NCI-H2196 (cell line): ENCODE results near the gene C14orf132.

ENCODE experiments used
- DNase-seq: peaks from one replicate; lab custom pipeline; 2025; ENCODE audit not compliant: unreplicated experiment; lab: John Stamatoyannopoulos, UW

The C14orf132 gene

GRCh38 chr14:96096639-96097610, 57.8 kb downstream of the C14orf132 start:
- no peak for DNase-seq

GRCh38 chr14:96097752-96098151, 58.6 kb downstream of the C14orf132 start:
- no peak for DNase-seq

- DNase-seq = peak; percentile 60
Measured at GRCh38 chr14:96098309-96098998, 59.3 kb downstream of the C14orf132 start.

DNA sequence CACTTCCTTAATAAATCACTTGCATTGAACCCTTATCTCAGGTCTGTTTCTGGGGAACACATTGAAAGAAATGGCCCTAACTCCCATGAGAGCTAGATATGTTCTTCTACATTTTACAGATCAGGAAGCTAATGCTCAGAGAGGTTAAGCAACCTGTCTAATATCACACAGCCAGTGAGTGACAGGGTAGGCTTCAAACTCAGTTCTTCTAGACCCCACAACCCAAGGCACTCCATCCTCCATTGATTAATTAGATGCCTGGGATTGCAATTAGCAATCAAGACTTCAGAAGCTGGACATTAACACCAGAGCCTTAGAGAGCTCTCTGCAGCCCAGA, 59.8 kb downstream of the C14orf132 start:
- DNase-seq = no peak

- peak; percentile 49 for DNase-seq
Measured at GRCh38 chr14:96100161-96101064, 61.3 kb downstream of the C14orf132 start.

DNA sequence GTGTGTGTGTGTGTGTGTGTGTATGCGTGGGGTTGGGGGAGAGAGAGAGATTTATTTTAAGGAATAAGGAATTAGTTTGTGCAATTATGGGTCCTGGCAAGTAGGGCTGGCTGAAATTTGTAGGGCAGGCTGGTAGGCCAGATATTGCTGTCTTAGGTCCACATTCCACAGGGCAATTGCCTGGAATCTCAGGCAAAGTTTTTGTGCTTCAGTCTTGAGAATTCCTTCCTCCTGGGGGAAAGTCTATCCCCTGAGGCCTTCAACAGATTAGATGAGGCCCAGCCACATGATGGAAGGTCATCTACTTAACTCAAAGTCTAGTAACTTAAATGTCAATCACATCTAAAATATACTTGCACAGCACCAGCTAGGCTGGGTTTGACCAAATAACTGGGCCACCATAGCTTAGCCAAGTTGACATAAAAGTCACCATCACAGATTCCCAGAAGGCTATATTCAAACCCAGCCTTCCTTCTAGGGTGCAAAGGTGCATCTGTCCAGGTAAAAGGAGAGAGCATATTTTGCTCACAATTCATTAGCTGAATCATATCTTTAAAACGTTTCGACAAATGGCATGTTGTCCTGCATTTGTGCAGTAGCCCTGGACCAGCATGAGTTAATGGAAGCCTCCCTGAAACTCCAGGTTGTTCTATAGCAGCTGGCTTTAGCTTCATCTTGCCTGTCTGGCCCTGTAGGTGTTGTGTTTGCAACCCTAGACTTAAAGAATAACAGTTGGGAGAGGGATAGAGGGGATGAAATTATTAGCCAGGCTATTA, 63.1 kb downstream of the C14orf132 start:
- no peak for DNase-seq

GRCh38 chr14:96103075-96103474, 63.9 kb downstream of the C14orf132 start:
- DNase-seq = no peak

DNA sequence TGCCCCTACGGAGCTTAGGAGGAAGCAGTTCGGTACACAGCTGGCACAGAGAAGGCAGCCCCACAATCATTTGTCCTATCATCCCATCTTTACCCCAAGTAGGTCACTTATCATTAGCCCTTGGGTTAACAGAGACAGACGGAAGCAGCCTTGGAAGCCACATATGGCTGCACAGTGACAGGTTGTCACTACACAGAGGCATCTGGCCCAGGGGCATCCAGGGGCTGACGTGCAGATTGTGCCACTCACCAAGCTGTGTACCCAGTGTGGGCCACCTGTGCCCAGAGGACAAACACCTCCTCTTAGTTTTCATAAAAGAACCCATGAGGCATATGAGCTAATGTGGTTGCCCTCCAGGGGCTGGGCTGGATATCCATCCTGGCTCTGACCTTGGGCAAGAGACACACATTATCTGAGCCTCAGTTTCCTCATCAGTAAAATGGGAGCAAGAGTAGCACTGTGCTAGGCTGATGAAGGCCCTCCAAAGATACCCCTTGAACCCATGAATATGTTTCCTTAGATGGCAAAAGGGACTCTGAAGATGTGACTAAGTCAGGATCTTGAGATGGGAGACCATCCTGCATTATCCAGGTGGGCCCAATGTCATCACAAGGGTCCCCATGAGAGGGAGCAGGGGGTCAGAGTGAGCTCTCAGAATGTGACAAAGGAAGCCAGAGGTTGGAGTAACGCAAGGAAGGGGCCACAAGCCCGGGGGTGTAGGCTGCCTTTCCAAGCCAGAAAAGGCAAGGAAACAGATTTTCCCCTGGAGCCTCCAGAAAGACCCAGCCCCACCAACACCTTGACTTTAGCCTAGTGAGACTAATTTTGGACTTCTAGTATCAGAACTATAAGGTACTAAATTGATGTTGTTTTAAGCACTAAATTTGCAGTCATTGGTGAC, 64.6 kb downstream of the C14orf132 start:
- DNase-seq = no peak

GRCh38 chr14:96104469-96105057, 65.4 kb downstream of the C14orf132 start:
- DNase-seq = no peak

DNA sequence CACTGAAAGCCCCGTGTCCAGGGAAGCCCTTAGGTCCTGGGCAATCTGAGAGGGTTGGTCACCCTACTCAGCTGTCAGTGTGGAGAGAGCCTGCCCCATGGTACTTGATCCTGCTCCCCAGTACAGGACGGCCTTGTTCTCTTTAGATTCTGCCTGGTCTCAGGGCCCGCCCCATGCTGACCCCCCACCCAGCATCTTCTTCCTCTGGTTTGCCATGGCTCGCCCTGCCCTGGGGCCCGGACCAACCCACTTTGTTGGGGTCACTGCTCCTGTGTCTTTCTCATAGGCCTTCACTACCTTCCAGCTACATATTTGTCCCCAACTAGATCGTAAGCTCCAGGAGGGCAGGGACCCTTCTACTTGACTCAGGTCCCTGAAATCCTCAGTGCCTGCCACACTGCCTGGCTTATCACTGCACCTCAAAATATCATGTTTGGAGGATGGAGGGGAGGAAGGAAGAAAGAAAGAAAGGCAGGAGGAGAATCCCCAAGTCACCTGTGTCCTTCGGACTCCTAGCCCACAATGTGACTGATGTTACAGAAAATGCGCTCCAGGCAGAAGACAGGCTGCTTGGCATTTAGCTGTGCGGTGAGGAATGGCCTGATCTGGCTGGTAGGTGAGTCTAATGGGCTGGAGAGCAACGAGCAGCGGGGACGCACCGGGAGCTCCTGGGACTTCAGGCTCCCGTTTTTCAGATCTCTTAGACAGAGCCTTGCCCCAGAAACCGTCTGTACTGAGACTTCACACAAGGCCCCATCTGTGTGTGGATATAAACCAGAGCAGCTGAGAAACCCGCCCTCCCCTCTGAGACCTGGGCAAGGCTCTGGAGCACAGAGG, 66.1 kb downstream of the C14orf132 start:
- no peak for DNase-seq

GRCh38 chr14:96105926-96106441, 66.8 kb downstream of the C14orf132 start:
- no peak for DNase-seq

DNA sequence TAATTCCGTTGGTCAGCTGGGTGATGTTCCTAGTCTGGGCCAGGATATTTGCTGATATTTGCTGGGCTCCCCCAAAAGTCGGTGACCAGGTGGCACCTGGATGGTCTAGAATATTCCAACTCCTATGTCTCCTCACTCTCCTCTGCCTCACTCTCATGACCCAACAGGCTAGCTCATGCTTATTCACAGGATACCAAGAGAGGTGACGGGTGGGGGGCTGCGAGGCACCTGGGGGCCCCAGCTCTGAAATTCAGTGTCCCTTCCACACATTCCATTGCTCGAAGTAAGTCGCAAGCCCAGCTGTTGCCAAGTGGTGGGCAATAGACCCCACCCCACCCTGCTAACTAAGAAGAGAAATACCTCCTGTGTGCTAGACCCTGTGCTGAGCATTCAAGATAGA, 67.7 kb downstream of the C14orf132 start:
- DNase-seq = no peak

DNA sequence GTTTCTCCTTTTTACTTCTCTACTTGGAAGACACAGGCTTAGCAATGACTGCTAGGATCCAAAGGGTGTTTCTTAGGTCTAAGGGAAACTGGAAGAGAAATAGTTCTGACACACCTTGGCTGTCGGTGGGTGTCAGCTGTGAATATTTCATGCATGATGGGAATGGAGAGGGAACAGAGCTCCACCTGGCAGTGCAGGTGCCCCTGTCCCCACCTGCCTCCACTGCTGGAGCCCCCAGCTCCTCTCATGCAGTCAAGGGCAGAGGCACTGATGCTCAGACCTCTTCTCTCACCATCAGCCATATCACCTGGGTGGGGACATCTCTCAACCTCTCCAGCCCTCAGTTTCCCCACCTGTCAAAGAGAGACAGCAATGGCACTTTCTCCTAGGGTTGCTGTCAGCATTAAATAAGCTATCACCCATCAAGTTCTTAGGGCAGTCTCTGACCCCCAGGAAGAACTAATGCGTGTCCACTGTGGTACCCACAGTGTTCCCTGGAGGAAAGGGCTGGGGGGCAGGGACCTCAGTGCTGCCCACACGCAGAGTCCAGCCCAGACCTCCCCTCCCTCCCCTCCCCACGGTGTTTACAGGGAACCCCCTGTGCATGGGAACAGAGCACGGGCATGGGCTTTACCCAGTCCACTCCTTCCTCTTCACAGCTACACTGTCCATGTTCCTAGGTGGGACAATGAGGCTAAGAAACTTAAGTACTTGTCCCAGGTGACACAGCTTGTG, 69.1 kb downstream of the C14orf132 start:
- no peak for DNase-seq

DNA sequence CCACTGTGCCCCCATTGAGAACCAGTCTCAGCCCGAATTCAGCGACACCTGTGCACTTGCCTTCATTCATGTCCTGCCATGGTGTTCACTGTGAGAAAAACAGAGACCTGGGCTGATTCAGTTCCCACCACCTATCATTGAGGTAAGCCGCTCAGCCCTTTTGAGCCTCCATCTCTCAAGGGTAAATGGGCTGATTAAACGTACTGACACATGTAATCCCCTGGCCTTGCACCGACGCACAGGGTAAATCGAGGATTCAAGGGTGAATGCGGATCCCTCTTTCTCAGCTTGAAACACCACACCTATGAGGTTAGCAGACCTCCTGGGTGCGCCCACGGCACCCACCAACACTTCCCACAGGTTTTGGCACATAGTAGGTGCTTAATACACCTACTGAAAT, 69.7 kb downstream of the C14orf132 start:
- DNase-seq = no peak

DNA sequence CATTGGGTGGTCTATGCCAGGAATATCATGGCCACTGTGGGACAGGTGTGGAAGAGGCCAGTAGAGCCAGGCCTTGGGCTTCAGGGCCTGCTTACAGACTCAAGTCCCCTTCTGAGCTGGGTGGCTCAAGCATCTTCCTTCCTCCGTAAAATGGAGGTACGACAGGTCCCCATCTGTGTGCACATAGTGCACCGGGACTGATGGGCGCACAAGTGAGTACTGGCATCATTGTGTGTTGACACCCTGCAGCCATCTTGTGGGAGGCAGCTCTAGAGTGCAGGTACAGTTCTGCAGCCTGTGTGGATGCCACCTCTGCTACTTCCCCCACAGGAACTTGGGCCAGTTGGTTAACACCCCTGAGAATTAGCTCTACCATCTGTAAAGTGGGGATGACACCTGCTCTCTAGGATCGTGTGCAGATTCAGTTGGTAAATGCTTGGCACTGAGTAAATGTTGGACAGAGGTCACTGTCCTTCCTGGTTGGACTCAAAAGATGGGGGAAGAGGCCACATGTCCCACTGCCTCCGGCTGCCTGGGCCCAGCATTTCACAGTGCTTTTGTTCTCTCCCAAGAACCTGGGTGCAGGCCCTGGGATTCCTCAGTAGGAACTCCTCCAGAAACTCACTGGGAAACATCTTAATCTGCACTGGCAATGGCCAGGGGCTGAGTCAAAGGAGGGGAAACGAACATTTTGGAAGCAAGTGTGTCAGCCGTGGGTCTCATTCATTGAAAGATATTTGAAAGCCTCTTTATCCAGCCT, 70.6 kb downstream of the C14orf132 start:
- DNase-seq = no peak

DNA sequence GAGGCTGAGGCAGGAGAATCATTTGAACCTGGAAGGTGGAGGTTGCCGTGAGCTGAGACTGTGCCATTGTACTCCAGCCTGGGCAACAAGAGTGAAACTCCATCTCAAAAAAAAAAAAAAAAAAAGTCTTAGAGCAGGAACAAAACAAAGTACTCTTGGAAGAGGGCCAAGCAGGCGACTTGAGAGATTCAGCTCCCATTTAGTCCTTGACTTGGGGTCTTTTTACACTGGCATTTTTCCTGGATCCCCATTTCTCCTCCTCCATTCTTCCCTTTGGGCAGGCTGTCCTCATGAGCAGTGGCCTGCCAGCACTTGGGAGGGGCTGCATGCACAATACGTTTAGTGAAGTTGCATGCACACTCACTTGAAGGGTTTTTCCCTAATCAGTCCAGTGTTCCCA, 72.9 kb downstream of the C14orf132 start:
- DNase-seq = no peak

DNA sequence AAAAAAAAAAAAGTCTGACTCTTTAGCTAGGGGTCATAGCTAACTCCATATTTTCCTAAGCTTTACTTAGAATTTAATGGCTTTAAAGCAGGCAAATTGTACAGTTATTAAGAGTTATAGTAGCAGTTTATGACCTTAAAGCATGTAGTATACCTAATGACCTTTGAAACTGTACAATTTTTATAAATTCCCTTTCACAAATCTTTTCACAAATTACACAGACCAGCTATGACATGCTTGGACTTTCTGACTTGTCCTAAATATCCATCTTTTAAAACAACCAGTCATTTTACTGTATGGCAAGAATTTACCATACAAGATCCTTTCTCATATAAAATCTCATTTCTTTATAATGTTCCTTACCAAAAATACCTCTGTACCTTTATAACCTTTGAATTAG, 74.8 kb downstream of the C14orf132 start:
- DNase-seq = no peak
